NAMALWA (cell line): ENCODE results near the gene ZNF175.
"Not testable (repeated sequence)": the region's sequence is repeated elsewhere in the genome, so short reads cannot be mapped to it uniquely, and the experiment has no call there.

Experiments
- DNase-seq: peaks from one replicate; pipeline ENCODE4 v3.0.0-alpha.2; 2015; ENCODE audit warnings: low spot score

Gene ZNF175

DNA sequence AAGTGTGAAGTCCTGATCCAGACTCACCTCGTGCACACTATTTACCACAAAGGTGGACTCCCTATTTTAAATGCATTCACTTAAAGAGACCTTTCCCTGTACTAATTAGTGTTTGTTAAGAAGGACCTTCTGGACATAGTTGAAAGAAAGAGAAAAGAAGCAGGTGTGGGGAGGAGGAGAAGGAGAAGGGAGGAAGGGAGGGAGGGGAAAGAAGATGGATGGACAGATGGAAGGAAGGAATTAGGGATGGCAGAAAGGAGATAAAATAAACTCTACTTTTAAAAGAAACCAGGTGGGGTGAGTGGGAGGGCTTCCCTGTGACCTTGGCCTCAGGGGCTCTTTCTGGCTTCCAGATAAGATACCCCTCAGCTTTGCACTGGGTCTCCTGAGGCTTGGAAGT, 21.4 kb downstream of the ZNF175 start:
- no peak for DNase-seq

DNA sequence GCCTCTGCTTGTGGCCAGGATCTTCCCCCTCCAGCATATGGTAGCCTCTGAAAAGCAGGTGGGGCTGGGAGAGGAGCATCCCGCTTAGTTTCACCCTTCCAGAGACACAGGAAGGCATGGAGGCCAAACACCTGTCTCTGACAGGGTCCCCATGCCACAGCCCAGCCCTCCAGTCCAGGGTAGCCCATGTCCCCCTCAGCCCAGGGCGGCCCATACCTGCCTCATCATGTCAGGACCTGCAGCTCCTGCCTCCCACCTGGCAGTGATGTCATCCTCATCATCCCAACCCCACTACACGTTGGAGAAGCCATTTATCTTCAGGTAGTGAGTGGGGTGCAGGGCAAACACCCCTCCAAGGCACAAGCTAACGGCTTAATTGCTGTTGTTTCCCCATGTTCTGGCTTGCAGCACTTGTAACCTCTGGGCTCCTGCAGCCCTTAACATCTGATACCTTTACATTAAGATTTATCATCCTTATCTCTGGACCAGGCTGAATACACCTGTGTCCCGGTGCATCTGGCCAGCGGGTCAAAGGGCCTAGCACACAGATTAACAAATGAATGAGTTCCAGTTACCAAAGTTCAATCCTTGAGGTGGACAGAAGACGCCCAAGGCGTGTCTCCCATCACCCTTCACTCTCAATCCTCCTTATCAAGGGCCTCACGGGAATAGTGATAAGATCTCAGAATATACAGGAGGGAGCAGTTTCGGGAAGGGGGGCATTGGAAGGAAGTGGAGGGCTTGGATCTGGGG, 22.2 kb downstream of the ZNF175 start:
- no peak for DNase-seq

DNA sequence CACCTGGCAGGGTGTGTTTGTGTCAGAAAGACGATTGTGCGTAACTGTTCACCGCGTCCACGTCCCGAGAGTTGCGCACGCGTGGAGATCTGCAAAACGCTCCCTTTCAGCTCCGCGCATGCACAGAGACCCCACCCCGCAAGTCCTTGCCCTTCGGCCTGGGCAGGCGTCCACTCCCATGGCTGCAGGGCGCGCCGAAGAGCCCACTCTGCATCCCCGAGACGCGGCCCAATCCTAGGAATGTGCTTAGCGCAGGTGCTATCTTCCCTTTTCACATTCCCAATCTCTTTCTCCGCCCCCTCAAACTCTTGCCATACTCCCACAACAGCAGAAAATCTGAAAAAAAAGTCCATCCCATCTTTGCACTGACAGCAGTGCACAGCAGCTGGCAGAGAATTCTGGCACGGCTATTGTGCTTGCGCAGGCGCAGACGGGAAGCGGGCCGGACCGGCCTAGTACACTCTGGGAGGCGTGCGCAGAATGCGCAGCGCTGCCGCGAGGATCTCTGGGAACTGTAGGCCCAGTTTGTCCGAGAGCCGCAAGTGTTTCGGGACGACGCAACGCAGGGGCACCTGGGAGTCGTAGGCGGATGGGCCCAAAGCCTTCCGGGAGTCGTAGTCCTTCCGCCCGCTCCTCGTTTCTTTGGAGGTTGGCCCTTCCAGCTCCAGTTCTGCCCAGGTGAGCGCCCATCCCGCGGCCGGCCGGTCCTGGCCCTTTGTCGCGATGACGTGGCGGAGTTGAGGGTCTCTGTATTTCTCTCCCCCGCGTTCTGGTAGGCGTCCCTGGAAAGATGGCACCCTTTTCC, 23.1 kb downstream of the ZNF175 start:
- DNase-seq = peak; percentile 96

DNA sequence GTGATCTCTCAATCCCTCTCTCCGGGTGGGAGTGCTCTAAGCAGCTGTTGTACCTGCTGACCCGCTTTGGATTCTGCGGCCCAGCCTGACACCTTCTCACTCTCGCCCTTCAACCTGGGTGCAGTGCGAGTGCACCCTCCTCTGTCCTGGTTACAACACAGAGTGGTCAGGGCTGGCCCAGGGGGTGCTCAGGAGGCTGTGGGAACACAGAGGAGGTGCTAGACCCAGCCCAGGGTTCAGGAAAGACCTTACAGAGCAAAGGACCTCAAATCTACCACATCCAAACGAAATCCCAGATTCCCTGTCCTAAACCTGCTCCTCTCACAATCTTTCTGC, 23.7 kb downstream of the ZNF175 start:
- DNase-seq = no peak

DNA sequence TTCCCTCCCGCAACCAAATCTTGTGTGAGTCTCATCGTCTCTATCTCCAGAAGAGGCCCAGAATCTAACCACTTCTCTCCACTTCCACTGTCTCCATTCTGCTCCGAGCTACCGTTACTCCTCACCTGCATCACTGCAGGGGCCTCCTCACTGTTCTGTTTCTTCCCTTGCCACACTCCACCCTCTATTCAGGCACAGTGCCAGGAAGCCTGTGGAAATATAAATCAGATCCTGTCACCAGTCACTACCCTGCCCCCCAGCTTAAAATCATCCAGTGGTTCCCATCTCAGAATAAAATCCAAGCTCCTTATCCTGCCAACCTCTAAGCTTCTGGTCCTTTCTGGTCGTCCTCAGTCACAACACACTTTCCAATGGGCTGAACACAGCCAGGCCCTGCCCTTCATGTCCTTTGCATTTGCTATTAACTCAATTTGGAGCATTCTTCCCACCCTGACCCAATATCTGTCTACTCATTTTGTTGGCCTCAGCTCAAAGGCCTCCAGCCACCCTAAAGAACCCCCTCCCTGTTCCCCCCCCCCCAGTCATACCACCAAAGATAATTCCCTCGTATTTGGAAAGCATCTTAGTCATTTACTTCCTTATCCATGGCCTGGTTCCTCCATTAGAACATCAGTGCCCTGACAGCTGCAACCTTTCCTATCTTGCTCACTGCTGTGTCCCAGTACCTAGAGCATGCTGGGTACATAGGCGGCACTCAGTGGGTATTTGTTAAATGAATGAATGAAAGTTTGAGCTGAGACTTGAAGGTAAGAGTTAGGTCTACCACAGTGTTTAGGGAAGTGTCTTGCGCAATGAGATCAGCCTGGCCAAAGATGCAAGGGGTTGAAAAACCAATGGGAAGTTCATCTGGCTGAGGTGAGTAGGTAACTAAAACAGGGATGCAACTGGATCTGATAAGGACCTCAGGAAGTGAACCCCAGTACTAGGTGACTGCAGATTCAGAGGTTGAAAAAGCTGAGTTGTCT, 24.4 kb downstream of the ZNF175 start:
- no peak for DNase-seq

DNA sequence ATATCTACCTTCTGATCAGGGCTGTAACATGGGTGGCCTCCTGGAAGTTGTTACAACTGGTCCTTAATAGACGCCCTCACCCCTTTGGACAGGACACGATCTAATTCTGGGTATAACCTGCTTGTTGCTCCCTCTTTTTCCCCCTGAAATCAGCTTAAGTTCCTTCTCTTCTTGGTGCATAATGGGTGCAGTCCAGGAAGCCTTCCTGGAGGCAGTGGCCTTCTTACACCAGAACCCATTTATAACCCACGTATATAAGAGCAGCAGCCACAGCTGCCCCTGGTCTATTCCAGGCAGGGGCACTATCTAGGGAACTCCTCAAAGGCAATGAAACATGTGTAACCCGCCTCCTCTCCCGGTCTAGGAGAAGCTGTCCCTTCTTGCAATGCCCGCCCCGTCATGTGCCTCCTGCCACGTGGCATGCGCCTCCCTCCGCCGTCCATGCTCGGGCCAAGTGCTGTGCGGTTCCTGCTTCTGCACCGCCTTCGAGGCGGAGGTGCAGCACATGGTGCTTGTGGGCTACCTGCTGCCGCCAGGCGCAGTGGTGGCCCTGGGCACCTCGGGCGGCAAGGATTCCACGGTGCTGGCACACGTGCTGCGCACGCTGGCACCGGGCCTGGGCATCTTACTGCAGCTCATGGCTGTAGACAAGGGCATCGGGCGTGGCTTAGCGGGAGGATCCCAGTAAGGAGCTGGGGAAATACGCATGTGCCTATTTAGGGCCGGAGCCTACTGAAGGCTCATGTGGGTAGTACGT, 27.3 kb downstream of the ZNF175 start:
- DNase-seq = no peak

DNA sequence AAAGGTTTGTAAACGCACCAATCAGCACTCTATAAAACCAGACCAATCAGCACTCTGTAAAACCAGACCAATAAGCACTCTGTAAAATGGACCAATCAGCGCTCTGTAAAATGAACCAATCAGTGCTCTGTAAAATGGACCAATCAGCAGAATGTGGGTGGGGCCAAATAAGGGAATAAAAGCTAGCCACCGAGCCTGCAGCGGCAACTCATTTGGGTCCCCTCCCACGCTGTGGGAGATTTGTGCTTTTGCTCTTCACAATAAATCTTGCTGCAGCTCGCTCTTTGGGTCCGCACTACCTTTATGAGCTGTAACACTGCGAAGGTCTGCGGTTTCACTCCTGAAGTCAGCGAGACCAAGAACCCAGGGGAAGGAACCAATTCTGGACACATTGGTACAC, 28.0 kb downstream of the ZNF175 start:
- peak; percentile 16 for DNase-seq

DNA sequence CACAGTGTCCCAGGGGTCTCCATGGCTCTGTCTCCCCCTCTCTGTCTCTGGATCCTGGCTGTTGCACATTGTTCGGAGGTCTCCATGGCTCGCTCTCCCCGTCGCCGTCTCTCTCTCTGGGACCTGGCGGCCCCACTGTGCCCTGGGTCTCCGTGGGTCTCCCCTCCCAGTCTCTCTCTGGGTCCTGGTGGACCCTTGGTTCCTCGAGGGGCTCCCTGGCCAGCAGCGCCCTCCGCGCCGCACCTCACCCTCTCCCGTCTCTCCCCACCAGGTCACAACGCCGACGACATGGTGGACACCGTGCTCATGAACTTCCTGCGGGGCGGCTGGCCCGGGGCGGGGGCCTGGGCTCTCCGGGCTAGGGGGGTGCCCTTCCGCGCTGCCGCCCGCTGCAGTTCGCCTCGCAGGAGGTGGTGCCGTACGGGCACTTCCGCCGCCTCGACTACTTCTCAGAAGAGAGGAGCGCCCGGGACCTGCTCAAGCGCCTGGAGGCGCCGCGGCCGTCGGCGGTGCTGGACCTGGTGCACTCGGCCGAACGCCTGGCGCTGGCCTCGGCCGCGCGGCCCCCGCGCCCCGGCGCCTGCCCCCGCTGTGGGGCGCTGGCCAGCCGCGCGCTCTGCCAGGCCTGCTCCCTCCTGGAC, 30.0 kb downstream of the ZNF175 start:
- no peak for DNase-seq

DNA sequence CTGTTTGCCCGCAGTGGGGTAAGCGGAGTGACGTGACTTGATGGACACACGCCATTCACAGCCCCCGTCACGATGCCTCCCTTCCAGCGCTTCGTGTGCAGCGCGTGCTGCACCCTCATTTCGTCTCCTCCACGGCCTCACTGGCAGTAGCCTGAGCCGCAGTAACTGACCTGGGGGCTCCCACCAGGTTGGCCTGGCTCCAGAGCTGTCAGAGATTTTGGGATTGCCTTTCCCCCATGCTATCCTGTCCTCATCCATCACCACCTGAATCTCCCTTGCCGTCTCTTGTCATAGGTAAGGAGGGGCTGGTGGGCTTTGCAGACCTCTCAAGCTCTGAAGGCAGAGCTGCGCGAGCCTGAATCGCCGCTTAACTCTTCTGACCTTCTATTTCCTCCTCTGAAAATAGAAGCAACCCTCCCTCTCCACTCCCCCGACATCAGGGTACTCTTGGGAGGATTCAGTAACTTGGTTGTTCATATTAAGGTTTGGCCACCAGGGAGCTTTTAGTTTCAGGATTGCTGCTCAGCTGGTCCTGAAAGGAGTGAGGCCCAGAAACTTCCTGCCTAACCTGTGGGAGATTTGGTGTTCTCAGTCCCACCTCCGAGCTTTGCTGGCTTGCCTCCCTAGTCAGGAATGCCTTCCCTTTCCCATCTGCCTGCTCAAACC, 31.2 kb downstream of the ZNF175 start:
- DNase-seq = no peak

DNA sequence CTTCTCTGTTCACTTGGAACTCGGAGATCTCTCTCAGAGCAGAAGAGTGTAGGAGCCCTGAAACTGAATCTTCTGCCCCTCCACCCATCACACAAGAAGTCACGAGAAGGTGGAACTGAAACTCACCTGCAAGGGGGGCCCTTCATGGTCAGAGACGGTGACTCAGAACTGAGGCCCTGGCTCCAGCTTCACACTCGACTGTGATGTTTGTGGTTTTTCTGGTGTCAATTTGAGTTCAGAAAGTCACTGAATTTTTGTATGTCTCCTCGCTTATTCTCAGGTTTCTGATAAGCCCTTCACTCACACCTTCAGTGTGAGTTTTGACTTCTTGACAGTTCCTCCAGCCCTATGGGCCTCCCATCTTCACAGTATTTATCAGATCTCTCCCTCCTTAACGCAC, 36.0 kb downstream of the ZNF175 start:
- peak; percentile 33 for DNase-seq

DNA sequence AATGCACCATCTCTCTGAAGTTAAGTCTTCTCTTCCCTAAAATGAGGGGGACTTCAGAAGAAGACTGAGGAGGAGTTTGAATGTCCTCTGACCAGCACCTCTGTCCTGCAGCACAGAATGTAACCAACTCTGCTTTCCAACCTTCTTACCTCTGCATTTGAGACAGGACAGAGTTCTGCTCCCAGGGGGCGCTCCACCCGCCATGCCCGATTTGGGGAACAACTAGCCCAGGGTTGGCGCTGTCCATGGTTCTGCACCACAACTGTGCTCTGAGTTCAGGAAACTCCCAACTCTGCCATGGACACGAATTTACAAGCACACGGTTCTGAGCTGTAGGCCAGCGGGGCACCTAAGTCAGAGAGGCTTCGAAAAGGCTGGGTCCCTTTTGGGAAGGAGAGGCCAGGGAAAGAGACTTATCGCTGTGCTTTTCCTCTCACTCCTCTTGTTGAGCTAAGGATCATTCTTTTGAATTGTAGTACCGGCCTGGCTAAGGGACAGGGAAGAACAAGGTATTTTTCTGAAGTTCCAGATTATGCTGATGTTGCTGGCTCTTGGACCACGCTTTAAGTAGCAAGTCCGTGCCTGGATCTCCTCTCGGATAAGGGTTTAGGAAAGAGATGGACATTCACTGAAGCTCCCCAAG, 37.0 kb downstream of the ZNF175 start:
- peak; percentile 77 for DNase-seq

DNA sequence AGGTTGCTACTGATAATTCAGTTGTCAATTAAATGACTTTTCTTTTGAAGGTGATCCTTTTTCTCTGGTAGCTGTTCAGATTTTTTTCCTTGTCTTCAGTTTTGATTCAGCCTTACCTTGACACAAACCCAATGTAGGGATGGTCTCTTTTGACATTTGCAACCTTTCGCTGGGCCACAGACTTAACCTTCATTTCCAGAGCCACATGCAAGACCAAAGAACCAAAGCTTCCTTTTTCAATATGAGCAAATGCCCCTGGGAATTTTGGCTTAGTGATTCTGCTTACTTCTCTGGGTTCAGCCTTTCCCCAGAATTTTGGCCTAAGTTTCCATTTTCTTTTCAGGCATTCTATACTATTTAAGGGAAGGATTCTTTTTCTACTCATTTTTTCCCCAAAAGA, 39.5 kb downstream of the ZNF175 start:
- no peak for DNase-seq

DNA sequence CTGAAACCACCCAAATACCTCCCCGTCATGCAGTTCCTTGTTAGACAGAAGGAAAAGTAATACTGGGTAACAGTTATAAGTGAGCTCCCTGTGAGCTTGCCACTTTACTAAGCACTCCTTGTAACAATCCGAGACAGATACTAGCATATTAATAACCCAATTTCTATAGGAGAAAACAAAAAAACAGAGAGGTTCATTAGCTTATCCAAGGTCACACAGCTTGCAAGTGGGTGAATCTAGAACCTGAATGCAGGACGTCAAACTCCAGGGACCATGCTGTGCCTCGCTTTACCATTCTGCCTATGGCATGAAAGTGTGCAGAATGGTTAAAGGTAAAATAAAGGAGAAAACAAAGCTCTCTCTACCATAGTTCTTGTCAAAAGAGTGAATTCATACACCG, 43.7 kb downstream of the ZNF175 start:
- DNase-seq = no peak

DNA sequence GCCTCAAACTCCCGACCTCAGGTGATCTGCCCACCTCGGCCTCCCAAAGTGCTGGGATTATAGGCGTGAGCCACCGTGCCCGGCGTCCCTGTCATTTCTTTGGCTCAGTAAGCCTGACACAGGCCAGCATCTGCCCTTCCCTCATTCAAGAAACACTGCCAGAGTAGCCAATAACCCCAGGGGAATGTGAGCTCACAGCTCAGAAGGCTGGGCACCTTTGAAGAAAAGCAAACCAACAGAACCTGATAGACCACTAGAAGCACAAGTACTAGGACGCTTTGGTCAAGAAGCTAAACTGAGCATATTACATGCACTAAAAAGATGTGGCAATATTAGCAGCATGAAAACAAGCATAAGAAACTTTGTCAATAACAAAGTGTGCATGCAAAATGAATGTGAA, 44.9 kb downstream of the ZNF175 start:
- DNase-seq = no peak

DNA sequence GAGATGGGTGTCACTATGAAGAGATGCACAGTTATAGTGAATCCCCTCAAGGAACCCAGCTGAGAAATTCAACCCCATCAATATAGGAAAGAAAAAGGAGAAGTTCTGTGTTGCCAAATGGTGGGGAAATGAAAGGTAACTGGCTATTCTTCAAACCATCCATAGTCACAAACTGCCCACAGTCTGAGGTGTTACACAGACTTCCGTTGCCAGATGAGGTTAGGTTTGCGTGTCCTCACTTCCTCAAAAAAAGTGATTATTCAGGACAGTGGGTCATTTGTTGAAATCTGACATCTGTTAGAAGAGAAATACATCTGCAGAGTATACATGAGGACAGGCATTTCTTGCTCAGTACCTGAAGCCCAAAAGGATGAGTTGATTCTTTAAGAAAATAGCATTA, 50.1 kb downstream of the ZNF175 start:
- DNase-seq = no peak

DNA sequence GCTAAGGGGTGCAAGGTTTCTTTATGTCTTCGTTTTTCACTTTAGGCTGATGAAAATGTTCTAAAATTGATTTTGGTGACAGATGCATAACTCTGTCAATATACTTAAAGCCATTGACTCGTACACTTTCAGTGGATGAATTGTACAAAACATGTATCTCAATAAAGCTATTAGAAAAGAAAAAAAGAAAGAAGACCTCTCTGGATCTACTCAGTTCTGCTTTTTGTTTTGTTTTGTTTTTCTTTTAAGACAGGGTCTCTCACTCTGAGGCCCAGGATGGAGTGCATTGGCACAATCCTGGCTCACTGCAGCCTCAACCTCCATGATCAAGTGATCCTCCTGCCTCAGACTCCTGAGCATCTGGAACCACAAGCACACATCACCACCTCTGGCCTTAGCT, 55.6 kb downstream of the ZNF175 start:
- no peak for DNase-seq

DNA sequence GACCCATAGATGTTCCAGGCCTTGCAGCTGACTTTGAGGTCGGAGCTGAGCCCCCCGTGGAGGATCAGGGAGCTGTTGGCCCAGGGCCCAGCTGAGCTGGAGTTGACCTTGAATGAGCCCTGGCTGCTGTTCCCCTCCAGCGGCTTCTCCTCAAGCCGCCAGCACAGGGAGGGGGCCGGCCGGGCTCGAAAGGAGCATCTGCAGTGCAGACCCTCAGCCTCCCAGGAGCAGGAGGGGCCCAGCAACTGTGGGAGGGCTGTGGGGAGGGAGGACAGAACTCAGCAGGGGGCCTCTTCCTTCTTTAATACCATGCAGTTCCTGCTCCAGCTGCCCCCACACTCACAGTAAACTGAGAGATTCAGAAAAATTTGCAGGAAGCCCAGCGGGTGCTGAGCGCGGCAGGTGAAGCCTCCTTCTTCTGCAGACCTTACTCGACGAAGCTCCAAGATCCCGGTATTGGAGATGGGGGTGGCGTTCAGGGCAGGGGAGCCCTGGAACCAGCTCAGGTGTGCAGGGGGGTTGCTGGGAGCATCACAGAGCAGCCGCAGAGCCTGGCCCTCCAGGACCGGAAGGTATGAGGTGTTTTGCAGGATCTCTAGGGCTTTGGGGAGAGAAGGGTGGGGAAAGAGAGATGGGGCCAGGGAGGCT, 56.5 kb downstream of the ZNF175 start:
- DNase-seq = no peak

DNA sequence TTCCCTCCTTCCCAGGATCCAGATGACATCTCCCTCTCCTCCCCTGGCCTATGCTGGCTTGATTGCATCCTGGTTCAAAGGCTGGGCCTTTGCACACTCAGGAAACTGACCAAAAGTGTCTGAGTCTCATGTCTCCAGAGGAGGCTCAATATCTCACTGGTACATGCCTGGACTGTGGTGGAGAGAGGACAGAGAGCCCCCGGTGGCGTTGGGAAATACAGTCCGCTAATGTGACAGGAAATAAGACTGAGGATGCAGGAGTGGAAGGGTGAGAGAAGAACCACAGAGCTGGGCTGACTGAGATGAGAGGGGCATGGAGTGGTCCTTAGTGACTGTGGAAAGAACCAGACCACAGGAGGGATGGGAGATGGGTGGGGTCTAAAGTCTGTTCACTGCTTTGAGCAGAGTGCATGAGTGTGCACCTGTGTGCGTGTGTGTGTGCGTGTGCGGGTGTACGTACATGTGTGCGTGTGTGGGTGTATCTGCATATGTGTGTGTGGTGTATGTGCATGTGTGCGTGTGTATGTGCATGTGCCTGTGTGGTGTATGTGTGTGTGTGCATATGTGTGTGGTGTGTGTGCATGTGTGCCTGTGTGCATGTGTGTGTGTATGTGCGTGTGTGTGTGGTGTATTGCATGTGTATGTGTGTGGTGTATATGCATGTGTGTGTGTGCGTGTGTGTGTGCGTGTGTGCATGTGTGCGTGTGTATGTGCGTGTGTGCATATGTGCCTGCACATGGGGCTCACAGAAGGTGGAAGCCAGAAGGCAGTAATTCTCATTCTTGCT, 57.3 kb downstream of the ZNF175 start:
- DNase-seq = no peak

DNA sequence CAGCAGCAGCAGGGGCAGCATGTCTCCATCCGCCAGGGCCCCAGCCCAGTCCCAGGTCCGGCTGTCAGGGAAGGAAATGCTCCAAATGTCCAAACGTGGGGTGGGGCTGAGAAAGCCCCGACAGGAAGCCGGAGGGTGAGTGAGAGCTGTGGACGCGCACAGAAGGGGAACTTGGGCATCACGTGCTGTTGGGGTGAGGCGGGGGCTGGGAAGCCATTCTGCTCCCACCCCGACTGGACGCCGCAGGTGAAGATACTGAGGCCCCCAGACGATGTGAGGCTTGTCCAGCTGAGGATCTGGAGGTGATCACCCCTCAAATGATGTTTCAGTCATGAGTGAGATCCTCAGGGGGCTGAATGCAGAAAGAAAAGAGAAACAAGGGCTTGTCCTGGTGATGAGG, 59.2 kb downstream of the ZNF175 start, which contains the start of gene SIGLEC5:
Gene SIGLEC5, minus strand, starts transcription at position 87 of the 400 bp plus-strand sequence. Its CDS starts 66 bp downstream, at position 21.
- not testable (repeated sequence) for DNase-seq
